ENCODE measurements around the gene F5. TPM values are rescaled to one million over a fixed set of nuclear protein-coding genes. Genes with fewer than 3 reads are reported as not detected.
"Not testable (repeated sequence)": the region's sequence is repeated elsewhere in the genome, so short reads cannot be mapped to it uniquely, and the experiment has no call there.

The F5 gene
- total RNA-seq, 2 donors from 2014 or later = 0.33 to 4.2 TPM

- no peaks in the 10 kb centered on the region for H3K27me3 ChIP-seq
- no peaks in the 10 kb centered on the region for H3K9me3 ChIP-seq
- no peaks in the 10 kb centered on the region for H3K36me3 ChIP-seq (replicated peaks in 1 of 2; ENCODE audit: insufficient read depth in 1 of 2, low read depth in 2 of 2)
- intact Hi-C loops (cut with DNase I) = no loop called here
- H3K4me3 ChIP-seq = no peak overlapping the region
- DNase-seq (no peak), ATAC-seq (no peak)
- TF ChIP-seq CTCF (IDR thresholded peaks at IDR 0.05) (no peak), POLR2A (IDR thresholded peaks at IDR 0.05) (no peak)
- WGBS, 2 donors = 72 to 85% methylated on average over 4 of the region's 4 CpGs
- peaks cover 19% of the 10 kb centered on the region for H3K4me1 ChIP-seq
- H3K27ac ChIP-seq = no peak overlapping the region
Observed at GRCh38 chr1:169510060-169510459, 76.2 kb downstream of the F5 start.

DNA sequence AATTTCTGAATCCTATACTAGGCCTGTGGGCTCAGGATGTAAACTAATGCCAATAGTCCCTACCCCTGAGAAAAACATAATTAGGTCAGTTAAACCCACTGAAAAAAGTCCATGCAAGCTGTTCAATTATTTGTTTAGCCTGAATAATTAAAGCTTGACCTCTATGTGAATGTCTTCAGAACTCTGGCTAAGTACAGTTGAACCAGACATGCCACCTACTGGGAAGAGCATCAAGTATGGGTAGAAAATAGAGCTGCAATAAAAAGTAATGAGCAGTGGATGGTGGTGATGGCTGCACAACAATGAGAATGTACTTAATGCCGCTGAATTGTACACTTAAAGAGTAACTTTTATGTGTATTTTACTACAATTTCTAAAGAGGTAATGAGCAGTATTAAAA lies 76.9 kb downstream of the F5 start:
- TF ChIP-seq POLR2A (IDR thresholded peaks at IDR 0.05) (no peak), CTCF (IDR thresholded peaks at IDR 0.05) (peak in 4 of 7 experiments; percentile 25 to 50 (median 33))
- WGBS, 2 donors = 67 to 76% methylated on average over 1 of the region's 1 CpG
- H3K27me3 ChIP-seq = no peaks in the 10 kb centered on the region
- H3K9me3 ChIP-seq = no peaks in the 10 kb centered on the region
- ATAC-seq = peak; percentile 51
- intact Hi-C loops (cut with DNase I) = no loop called here
- H3K4me1 ChIP-seq = peaks cover 19% of the 10 kb centered on the region
- no peak overlapping the region for H3K4me3 ChIP-seq
- H3K27ac ChIP-seq = peak overlapping the region in 1 of 4 donors; percentile 64
- no peaks in the 10 kb centered on the region for H3K36me3 ChIP-seq (replicated peaks in 1 of 2; ENCODE audit: insufficient read depth in 1 of 2, low read depth in 2 of 2)
- DNase-seq = no peak

- ATAC-seq (peak; percentile 31), DNase-seq (no peak)
- Histone ChIP-seq H3K36me3 (replicated peaks in 1 of 2; ENCODE audit: insufficient read depth in 1 of 2, low read depth in 2 of 2) (no peaks in the 10 kb centered on the region), H3K27me3 (no peaks in the 10 kb centered on the region), H3K4me3 (no peak overlapping the region), H3K9me3 (no peaks in the 10 kb centered on the region), H3K4me1 (peaks cover 19% of the 10 kb centered on the region), H3K27ac (peak overlapping the region; percentile 18 to 64 (median 50))
- WGBS, 2 donors = 7 to 9% methylated on average over 3 of the region's 3 CpGs
- intact Hi-C loops (cut with DNase I) = no loop called here
- TF ChIP-seq POLR2A (IDR thresholded peaks at IDR 0.05) = no peak
- no peak for TF ChIP-seq CTCF (IDR thresholded peaks at IDR 0.05)
Observed at GRCh38 chr1:169508432-169509338, 77.6 kb downstream of the F5 start.

GRCh38 chr1:169507413-169507812 lies 78.9 kb downstream of the F5 start:
- TF ChIP-seq POLR2A (IDR thresholded peaks at IDR 0.05) (no peak), CTCF (IDR thresholded peaks at IDR 0.05) (no peak)
- Histone ChIP-seq H3K36me3 (replicated peaks in 1 of 2; ENCODE audit: insufficient read depth in 1 of 2, low read depth in 2 of 2) (no peaks in the 10 kb centered on the region), H3K27me3 (no peaks in the 10 kb centered on the region), H3K4me1 (peaks cover 19% of the 10 kb centered on the region), H3K27ac (peak overlapping the region in 1 of 4 donors; percentile 64), H3K4me3 (no peak overlapping the region), H3K9me3 (no peaks in the 10 kb centered on the region)
- DNase-seq (no peak), ATAC-seq (no peak)
- 15 to 20% methylated on average over 2 of the region's 2 CpGs for WGBS, 2 donors
- intact Hi-C loops (cut with DNase I) = no loop called here

- H3K27me3 ChIP-seq; ATAC-seq; DNase-seq; intact Hi-C loops (cut with DNase I); H3K27ac ChIP-seq; H3K4me1 ChIP-seq; H3K4me3 ChIP-seq; H3K9me3 ChIP-seq; H3K36me3 ChIP-seq (replicated peaks in 1 of 2; ENCODE audit: insufficient read depth in 1 of 2, low read depth in 2 of 2): not testable (repeated sequence)
- 90 to 95% methylated on average over 2 of the region's 2 CpGs for WGBS, 2 donors
Observed at GRCh38 chr1:169503601-169504000, 82.7 kb downstream of the F5 start.
